ENCODE results near the gene TIMELESS. TPM values are rescaled to one million over a fixed set of nuclear protein-coding genes. Genes with fewer than 3 reads are reported as not detected.
A peak's percentile ranks its signal among the peaks of the same experiment; 100 is the strongest.

Gene TIMELESS
- total and polyA plus RNA-seq, 2 donors from 2014 or later = 5.5 to 9.2 TPM

DNA sequence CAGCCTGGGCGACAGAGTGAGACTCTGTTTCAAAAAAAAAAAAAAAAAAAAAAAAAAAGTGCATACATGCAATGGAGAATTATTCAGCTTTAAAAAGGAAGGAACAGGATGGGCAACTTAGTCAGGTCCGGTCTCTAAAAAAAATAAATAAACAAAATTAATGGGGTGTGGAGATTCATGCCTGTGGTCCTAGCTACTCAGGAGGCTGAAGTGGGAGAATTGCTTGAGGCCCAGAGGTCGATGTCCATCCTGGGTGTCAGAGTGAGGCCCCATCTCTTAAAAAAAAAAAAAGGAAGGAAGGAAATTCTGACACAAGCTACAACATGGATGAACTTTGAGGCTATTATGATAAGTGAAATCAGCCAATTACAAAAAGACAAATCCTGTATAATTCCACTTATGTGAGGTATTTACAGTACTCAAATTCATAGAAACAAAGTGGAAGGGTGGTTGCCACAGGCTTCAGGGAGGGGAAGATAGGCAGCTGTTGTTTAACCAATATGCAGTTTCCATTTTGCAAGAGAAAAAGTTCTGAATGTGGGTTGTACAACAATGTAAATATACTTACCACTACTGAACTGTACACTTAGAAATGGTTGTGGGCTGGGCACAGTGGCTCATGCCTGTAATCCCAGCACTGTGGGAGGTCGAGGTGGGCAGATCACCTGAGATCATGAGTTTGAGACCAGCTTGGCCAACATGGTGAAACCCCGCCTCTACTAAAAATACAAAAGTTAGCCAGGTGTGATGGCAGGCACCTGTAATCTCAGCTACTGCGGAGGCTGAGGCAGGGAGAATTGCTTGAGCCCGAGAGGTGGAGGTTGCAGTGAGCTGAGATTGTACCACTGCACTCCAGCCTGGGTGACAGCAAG, 74.3 kb downstream of the TIMELESS start:
- Histone ChIP-seq H3K27me3 (ENCODE audit: control insufficient read depth, insufficient read depth, low read length) (no peaks in the 10 kb centered on the region), H3K9me3 (ENCODE audit: control insufficient read depth in 2 of 3, insufficient read depth in 1 of 3, low read length in 3 of 3) (no peaks in the 10 kb centered on the region), H3K4me3 (ENCODE audit: low read length in 3 of 3) (no peak overlapping the region), H3K4me1 (ENCODE audit: control insufficient read depth in 2 of 3, insufficient read depth in 2 of 3, low read depth in 1 of 3, low read length in 3 of 3) (no peaks in the 10 kb centered on the region), H3K36me3 (ENCODE audit: control insufficient read depth in 2 of 3, insufficient read depth in 3 of 3, low read length in 3 of 3) (no peaks in the 10 kb centered on the region), H3K9ac (ENCODE audit: low read length in 3 of 3) (no peak overlapping the region), H3K27ac (ENCODE audit: low read depth in 2 of 2, low read length in 2 of 2) (no peak overlapping the region)
- FAIRE-seq (no peak), DNase-seq (peak in 2 of 5 donors; percentile 44 to 48)
- TF ChIP-seq, protein P1, sequence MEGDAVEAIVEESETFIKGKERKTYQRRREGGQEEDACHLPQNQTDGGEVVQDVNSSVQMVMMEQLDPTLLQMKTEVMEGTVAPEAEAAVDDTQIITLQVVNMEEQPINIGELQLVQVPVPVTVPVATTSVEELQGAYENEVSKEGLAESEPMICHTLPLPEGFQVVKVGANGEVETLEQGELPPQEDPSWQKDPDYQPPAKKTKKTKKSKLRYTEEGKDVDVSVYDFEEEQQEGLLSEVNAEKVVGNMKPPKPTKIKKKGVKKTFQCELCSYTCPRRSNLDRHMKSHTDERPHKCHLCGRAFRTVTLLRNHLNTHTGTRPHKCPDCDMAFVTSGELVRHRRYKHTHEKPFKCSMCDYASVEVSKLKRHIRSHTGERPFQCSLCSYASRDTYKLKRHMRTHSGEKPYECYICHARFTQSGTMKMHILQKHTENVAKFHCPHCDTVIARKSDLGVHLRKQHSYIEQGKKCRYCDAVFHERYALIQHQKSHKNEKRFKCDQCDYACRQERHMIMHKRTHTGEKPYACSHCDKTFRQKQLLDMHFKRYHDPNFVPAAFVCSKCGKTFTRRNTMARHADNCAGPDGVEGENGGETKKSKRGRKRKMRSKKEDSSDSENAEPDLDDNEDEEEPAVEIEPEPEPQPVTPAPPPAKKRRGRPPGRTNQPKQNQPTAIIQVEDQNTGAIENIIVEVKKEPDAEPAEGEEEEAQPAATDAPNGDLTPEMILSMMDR (IDR thresholded peaks at IDR 0.05; ENCODE audit: borderline replicate concordance, extremely low read depth, insufficient read depth) = no peak
- intact Hi-C loops (cut with DNase I) = no loop called here

DNA sequence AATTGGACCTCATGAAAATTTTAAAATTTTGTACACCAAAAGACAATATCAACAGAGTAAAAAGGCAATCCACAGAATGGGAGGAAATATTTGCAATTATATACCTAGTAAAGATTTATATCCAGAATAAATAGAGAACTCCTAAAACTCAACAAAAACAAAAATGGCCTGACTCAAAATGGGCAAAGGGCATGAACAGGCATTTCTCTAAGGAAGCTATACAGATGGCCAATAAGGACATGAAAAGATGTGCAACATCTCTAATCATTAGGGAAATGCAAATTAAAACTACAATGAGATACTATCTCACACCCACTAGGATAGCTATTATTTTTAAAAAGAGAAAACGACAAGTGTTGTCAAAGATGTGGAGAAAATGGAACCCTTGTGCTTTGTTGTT, 75.7 kb downstream of the TIMELESS start:
- intact Hi-C loops (cut with DNase I) = no loop called here
- Histone ChIP-seq H3K4me1 (ENCODE audit: control insufficient read depth in 2 of 3, insufficient read depth in 2 of 3, low read depth in 1 of 3, low read length in 3 of 3) (no peaks in the 10 kb centered on the region), H3K9ac (ENCODE audit: low read length in 3 of 3) (no peak overlapping the region), H3K36me3 (ENCODE audit: control insufficient read depth in 2 of 3, insufficient read depth in 3 of 3, low read length in 3 of 3) (no peaks in the 10 kb centered on the region), H3K27ac (ENCODE audit: low read depth in 2 of 2, low read length in 2 of 2) (no peak overlapping the region), H3K9me3 (ENCODE audit: control insufficient read depth in 2 of 3, insufficient read depth in 1 of 3, low read length in 3 of 3) (no peaks in the 10 kb centered on the region), H3K4me3 (ENCODE audit: low read length in 3 of 3) (no peak overlapping the region), H3K27me3 (ENCODE audit: control insufficient read depth, insufficient read depth, low read length) (no peaks in the 10 kb centered on the region)
- no peak for DNase-seq
- TF ChIP-seq, protein P1 (IDR thresholded peaks at IDR 0.05; ENCODE audit: borderline replicate concordance, extremely low read depth, insufficient read depth) = no peak
- no peak for FAIRE-seq

DNA sequence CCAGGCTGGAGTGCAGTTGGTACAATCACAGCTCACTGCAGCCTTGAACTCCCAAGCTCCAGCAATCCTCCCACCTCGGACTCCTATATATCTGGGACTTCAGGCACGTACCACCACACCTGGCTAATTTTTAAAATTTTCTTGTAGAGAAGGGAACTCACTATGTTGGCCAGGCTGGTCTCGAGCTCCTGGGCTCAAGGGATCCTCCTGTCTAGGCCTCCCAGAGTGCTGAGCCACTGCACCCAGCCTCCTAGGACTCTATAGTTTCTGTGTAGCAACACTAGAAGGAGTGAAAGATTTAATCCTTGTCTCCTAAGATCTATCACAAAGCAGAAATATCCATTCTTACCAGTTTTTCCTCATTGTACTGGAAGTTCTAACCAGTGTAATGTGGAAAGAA, 82.3 kb downstream of the TIMELESS start:
- Histone ChIP-seq H3K4me1 (ENCODE audit: control insufficient read depth in 2 of 3, insufficient read depth in 2 of 3, low read depth in 1 of 3, low read length in 3 of 3) (no peaks in the 10 kb centered on the region), H3K27ac (ENCODE audit: low read depth in 2 of 2, low read length in 2 of 2) (no peak overlapping the region), H3K4me3 (ENCODE audit: low read length in 3 of 3) (no peak overlapping the region), H3K9me3 (ENCODE audit: control insufficient read depth in 2 of 3, insufficient read depth in 1 of 3, low read length in 3 of 3) (no peaks in the 10 kb centered on the region), H3K9ac (ENCODE audit: low read length in 3 of 3) (no peak overlapping the region), H3K36me3 (ENCODE audit: control insufficient read depth in 2 of 3, insufficient read depth in 3 of 3, low read length in 3 of 3) (no peaks in the 10 kb centered on the region), H3K27me3 (ENCODE audit: control insufficient read depth, insufficient read depth, low read length) (no peaks in the 10 kb centered on the region)
- DNase-seq (no peak), FAIRE-seq (no peak)
- intact Hi-C loops (cut with DNase I) = no loop called here
- TF ChIP-seq, protein P1 (IDR thresholded peaks at IDR 0.05; ENCODE audit: borderline replicate concordance, extremely low read depth, insufficient read depth) = no peak

Other genes starting within 250 kb of the TIMELESS start
- gene RNF41, start 227.5 kb downstream of the TIMELESS start, total RNA-seq = 45.5 TPM
- 17.6 TPM for gene RNF41, start 227.5 kb downstream of the TIMELESS start, polyA plus RNA-seq (ENCODE audit: insufficient read depth, low read depth, low replicate concordance)
- 31.0 TPM for gene NABP2, start 225.1 kb downstream of the TIMELESS start, total RNA-seq
- gene NABP2, start 225.1 kb downstream of the TIMELESS start, polyA plus RNA-seq (ENCODE audit: insufficient read depth, low read depth, low replicate concordance) = 42.3 TPM
- 5.1 TPM for gene SLC39A5, start 219.4 kb downstream of the TIMELESS start, total RNA-seq
- 164 TPM for gene SLC39A5, start 219.4 kb downstream of the TIMELESS start, polyA plus RNA-seq (ENCODE audit: insufficient read depth, low read depth, low replicate concordance)
- 46.4 TPM for gene ANKRD52, start 191.0 kb downstream of the TIMELESS start, total RNA-seq
- 8.6 TPM for gene ANKRD52, start 191.0 kb downstream of the TIMELESS start, polyA plus RNA-seq (ENCODE audit: insufficient read depth, low read depth, low replicate concordance)
- 14.5 TPM for gene COQ10A, start 182.5 kb downstream of the TIMELESS start, total RNA-seq
- gene COQ10A, start 182.5 kb downstream of the TIMELESS start, polyA plus RNA-seq (ENCODE audit: insufficient read depth, low read depth, low replicate concordance) = 30.0 TPM
- 166 TPM for gene CS, start 149.1 kb downstream of the TIMELESS start, total RNA-seq
- 105 TPM for gene CS, start 149.1 kb downstream of the TIMELESS start, polyA plus RNA-seq (ENCODE audit: insufficient read depth, low read depth, low replicate concordance)
- 112 TPM for gene CNPY2, start 133.4 kb downstream of the TIMELESS start, total RNA-seq
- gene CNPY2, start 133.4 kb downstream of the TIMELESS start, polyA plus RNA-seq (ENCODE audit: insufficient read depth, low read depth, low replicate concordance) = 156 TPM
- 83.0 TPM for gene PAN2, start 115.4 kb downstream of the TIMELESS start, total RNA-seq
- 27.1 TPM for gene PAN2, start 115.4 kb downstream of the TIMELESS start, polyA plus RNA-seq (ENCODE audit: insufficient read depth, low read depth, low replicate concordance)
- 0.88 TPM for gene IL23A, start 110.5 kb downstream of the TIMELESS start, total RNA-seq
- not detected for gene IL23A, start 110.5 kb downstream of the TIMELESS start, polyA plus RNA-seq (ENCODE audit: insufficient read depth, low read depth, low replicate concordance)
- gene STAT2, start 89.3 kb downstream of the TIMELESS start, total RNA-seq = 120 TPM
- 27.2 TPM for gene STAT2, start 89.3 kb downstream of the TIMELESS start, polyA plus RNA-seq (ENCODE audit: insufficient read depth, low read depth, low replicate concordance)
- not detected for gene APOF, start 86.6 kb downstream of the TIMELESS start, total RNA-seq
- not detected for gene APOF, start 86.6 kb downstream of the TIMELESS start, polyA plus RNA-seq (ENCODE audit: insufficient read depth, low read depth, low replicate concordance)
- gene MIP, start 5.2 kb upstream of the TIMELESS start, total RNA-seq = not detected
- not detected for gene MIP, start 5.2 kb upstream of the TIMELESS start, polyA plus RNA-seq (ENCODE audit: insufficient read depth, low read depth, low replicate concordance)
- gene SPRYD4, start 19.2 kb upstream of the TIMELESS start, total RNA-seq = 4.0 TPM
- gene SPRYD4, start 19.2 kb upstream of the TIMELESS start, polyA plus RNA-seq (ENCODE audit: insufficient read depth, low read depth, low replicate concordance) = 6.0 TPM
- 2.5 TPM for gene GLS2, start 38.7 kb upstream of the TIMELESS start, total RNA-seq
- gene GLS2, start 38.7 kb upstream of the TIMELESS start, polyA plus RNA-seq (ENCODE audit: insufficient read depth, low read depth, low replicate concordance) = 5.6 TPM
- 71.3 TPM for gene RBMS2, start 72.4 kb upstream of the TIMELESS start, total RNA-seq
- 8.5 TPM for gene RBMS2, start 72.4 kb upstream of the TIMELESS start, polyA plus RNA-seq (ENCODE audit: insufficient read depth, low read depth, low replicate concordance)
- 98.6 TPM for gene BAZ2A, start 180.9 kb upstream of the TIMELESS start, total RNA-seq
- gene BAZ2A, start 180.9 kb upstream of the TIMELESS start, polyA plus RNA-seq (ENCODE audit: insufficient read depth, low read depth, low replicate concordance) = 10.5 TPM
- 568 TPM for gene ATP5F1B, start 196.6 kb upstream of the TIMELESS start, total RNA-seq
- gene ATP5F1B, start 196.6 kb upstream of the TIMELESS start, polyA plus RNA-seq (ENCODE audit: insufficient read depth, low read depth, low replicate concordance) = 1,584 TPM
- gene PTGES3, start 238.9 kb upstream of the TIMELESS start, total RNA-seq = 186 TPM
- 207 TPM for gene PTGES3, start 238.9 kb upstream of the TIMELESS start, polyA plus RNA-seq (ENCODE audit: insufficient read depth, low read depth, low replicate concordance)

Data from kidney (tissue), 14 donors.